ENCODE results near the gene SLC30A2.

GRCh38 chr1:26081267-26082019, 35.5 kb upstream of the SLC30A2 start:
- TF ChIP-seq POLR2A (IDR thresholded peaks at IDR 0.05) (no peak), CTCF (IDR thresholded peaks at IDR 0.05) (no peak)

Data from esophagus squamous epithelium (tissue), 4 donors.